NB4 (cell line): Measurements from ENCODE around the gene TRABD2B.

Experiments
- DNase-seq: peaks from one replicate; pipeline ENCODE4 v3.0.0; 2010; ENCODE audit warnings: low read depth
- H3K4me3 ChIP-seq: one replicate; pipeline ENCODE4 v1.5.1; 2011; ENCODE audit warnings: mild to moderate bottlenecking, low read depth, low read length, moderate library complexity
- MAX ChIP-seq: IDR thresholded peaks from 2 replicates; pipeline ENCODE4 v1.6.1; 2011; ENCODE audit warnings: low read depth, low read length
- MYC ChIP-seq: IDR thresholded peaks from 2 replicates; pipeline ENCODE4 v1.6.1; 2011; ENCODE audit warnings: low read depth, low read length
- POLR2A ChIP-seq: IDR thresholded peaks from 2 replicates; pipeline ENCODE4 v1.6.1; 2011; ENCODE audit warnings: mild to moderate bottlenecking; ENCODE audit not compliant: insufficient read length; ENCODE audit errors: extremely low read depth
- TF ChIP-seq, protein P1 (sequence below): IDR thresholded peaks from one replicate; pipeline ENCODE4 v1.5.1; 2012; ENCODE audit warnings: low read depth, low read length

TRABD2B gene

GRCh38 chr1:47755101-47755990 is 241.8 kb downstream of the TRABD2B start:
- no peak for TF ChIP-seq MYC
- TF ChIP-seq, protein P1, sequence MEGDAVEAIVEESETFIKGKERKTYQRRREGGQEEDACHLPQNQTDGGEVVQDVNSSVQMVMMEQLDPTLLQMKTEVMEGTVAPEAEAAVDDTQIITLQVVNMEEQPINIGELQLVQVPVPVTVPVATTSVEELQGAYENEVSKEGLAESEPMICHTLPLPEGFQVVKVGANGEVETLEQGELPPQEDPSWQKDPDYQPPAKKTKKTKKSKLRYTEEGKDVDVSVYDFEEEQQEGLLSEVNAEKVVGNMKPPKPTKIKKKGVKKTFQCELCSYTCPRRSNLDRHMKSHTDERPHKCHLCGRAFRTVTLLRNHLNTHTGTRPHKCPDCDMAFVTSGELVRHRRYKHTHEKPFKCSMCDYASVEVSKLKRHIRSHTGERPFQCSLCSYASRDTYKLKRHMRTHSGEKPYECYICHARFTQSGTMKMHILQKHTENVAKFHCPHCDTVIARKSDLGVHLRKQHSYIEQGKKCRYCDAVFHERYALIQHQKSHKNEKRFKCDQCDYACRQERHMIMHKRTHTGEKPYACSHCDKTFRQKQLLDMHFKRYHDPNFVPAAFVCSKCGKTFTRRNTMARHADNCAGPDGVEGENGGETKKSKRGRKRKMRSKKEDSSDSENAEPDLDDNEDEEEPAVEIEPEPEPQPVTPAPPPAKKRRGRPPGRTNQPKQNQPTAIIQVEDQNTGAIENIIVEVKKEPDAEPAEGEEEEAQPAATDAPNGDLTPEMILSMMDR, result peak; percentile 74
- no peak for TF ChIP-seq POLR2A
- no peak overlapping the region for H3K4me3 ChIP-seq
- peak; percentile 51 for DNase-seq

GRCh38 chr1:47754221-47754620 is 243.0 kb downstream of the TRABD2B start:
- TF ChIP-seq MAX (no peak), MYC (no peak), POLR2A (no peak)
- TF ChIP-seq, protein P1, result no peak
- no peak for DNase-seq
- H3K4me3 ChIP-seq, result no peak overlapping the region

DNA sequence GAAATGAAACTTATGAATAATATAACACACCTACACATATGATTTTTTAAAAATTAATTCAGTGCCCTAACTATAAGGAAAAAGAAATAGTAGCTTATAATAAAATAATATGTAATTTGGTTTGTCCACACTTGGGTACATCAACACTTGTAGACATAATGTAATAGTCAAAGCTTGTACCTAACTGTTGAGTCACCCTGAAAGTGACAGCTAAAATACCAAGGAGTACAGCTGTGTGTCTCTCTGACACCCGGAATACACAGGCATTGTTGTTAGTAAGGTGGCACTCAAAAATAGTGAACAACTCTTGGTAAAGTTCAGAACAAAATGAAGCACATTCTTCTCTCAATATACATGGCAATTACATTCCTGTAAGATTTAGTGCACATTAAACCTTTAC is 243.4 kb downstream of the TRABD2B start:
- DNase-seq, result no peak
- no peak for TF ChIP-seq MYC
- TF ChIP-seq, protein P1, result no peak
- no peak for TF ChIP-seq POLR2A
- no peak for TF ChIP-seq MAX
- no peak overlapping the region for H3K4me3 ChIP-seq

- no peak for TF ChIP-seq MAX
- TF ChIP-seq, protein P1, result no peak
- no peak for TF ChIP-seq MYC
- no peak for TF ChIP-seq POLR2A
- H3K4me3 ChIP-seq, result no peak overlapping the region
- no peak for DNase-seq
These were observed 244.6 kb downstream of the TRABD2B start for GRCh38 chr1:47752559-47752958.

DNA sequence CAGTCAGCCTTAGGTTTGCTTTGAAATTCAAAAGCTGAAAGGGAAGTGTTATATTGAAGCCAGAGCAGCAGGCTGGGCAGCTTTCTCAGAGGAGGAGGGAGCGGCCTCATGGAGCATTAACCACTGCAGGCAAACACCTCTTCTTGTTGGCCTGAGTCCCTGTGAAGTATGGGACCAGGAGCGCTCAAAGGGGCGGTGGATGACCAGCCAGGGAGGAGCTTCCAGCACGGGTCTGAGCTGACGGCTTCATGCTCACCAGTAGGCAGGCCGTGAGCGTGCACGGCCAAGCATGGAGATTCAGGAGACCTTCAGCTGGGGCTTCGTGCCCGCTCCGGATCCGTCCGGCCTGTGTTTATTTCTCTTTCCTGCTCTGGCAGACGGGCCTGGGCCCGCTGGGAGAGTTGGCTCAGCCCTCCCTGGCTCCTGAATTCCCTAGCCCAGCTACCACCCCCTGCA is 245.2 kb downstream of the TRABD2B start:
- DNase-seq, result no peak
- H3K4me3 ChIP-seq, result no peak overlapping the region
- no peak for TF ChIP-seq MYC
- TF ChIP-seq, protein P1, result no peak
- TF ChIP-seq MAX, result no peak
- TF ChIP-seq POLR2A, result no peak

- TF ChIP-seq MAX (no peak), MYC (no peak), POLR2A (no peak)
- TF ChIP-seq, protein P1, result no peak
- H3K4me3 ChIP-seq, result no peak overlapping the region
- peak; percentile 15 for DNase-seq
These were observed 246.0 kb downstream of the TRABD2B start for GRCh38 chr1:47751193-47751592.
